HG02840 (cell line): Measurements from ENCODE around the gene GPD2.

Source experiments
- ATAC-seq: cut with Tn5 transposase; IDR thresholded peaks from one replicate; pipeline ENCODE4 v1.9.1; 2021; ENCODE audit warnings: mild to moderate bottlenecking, moderate library complexity, moderate number of reproducible peaks; ENCODE audit not compliant: unreplicated experiment, low FRiP score

GPD2 gene

DNA sequence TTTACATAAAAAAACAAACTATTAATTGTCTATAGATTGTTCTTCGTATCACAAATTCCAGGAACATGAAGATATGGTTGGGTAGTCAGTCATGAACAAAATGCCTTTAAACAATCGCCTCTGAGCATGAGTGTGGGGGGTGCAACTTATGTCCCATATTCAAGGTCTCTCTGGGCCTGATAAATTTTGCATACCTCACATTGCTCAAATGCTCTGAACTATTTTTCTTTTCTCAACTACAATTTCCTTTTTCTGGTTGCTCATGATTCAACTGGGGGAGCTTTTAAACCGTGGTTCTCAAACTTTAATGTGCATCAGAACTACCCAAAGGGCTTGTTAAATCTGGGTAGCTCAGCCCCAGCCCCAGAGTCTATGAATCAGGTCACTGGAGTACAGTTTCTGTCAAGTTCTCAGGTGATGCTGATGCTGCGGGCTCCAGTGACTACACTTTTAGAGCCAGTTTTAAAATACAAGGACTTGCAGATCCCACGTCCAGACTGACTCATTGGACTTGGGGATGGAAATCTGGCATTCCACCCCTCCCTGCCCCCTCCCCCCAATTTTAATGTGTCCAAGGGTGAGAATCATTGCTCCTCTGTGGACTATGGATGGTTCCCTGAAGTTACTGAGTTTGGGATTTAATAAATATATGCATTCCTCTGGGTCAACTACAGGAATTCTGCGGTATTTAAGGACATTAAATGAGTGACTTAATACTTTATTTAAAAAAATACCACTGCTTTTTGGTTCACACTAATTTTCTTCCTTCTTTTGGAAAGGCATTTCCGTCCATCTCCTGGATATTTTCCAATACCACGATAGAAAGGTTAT lies 1.5 kb upstream of the GPD2 start:
- no peak for ATAC-seq

DNA sequence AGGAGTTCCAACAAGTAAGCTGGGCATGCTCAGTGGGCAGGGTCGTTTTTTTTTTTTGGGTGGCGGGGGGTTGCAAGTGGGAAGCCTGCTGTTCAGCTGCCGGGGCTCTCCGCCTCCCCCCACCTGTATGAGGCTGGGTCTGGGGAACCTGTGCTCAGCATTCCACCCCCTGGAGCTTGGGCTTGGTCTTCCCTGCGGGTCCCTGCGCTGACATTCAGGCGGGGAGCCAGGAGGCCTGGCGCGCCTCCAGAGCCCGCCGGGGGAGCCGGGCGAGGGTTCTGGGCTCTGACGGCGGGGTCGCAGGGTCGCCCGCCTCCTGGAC lies 822 bp upstream of the GPD2 start:
- peak; percentile 1 for ATAC-seq

GRCh38 chr2:156436497-156437085 lies 412 bp downstream of the GPD2 start:
- ATAC-seq: peak; percentile 48

- ATAC-seq: peak; percentile 13
Measured at GRCh38 chr2:156437272-156437930, 1.2 kb downstream of the GPD2 start.

DNA sequence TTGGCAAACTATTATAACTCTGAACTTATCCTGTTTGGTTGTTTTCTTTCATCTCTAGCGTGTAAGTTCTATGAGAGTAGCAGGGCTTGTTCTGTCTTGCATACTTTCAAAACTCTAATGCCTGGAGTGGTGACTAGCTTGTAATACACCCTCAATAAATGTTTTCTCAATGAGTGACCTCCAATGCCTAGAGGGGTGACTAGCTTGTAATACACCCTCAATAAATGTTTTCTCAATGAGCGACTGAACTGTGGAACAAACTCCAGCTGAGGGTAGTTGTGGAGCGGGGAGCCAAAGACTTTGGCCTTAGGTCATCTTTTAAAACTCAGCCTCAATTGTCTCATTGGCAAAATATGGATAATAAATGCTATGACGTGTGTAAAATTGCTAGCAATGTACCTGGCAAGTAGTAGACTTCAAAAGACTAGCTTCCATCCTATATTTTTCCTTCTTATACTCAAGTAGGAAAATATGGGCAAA lies 1.8 kb downstream of the GPD2 start:
- ATAC-seq: no peak

DNA sequence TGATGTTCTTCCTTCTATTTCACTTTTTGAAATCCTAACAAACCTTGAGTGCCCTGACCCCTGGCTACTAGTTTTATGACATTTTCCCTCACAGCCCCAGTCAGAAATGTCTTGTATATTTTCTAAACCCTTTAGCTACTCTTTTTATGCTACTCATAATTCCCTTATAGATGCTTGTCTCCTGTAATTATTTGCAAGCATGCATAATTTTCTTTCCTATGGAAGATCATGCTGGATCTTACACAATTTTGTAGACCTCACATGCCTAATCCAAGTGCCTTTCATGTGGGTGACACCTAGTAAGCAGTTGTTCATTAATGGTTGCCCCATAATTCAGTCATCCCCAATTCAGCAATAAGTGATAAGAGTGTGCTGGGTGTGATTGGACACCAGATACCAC lies 6.9 kb downstream of the GPD2 start:
- ATAC-seq: no peak

DNA sequence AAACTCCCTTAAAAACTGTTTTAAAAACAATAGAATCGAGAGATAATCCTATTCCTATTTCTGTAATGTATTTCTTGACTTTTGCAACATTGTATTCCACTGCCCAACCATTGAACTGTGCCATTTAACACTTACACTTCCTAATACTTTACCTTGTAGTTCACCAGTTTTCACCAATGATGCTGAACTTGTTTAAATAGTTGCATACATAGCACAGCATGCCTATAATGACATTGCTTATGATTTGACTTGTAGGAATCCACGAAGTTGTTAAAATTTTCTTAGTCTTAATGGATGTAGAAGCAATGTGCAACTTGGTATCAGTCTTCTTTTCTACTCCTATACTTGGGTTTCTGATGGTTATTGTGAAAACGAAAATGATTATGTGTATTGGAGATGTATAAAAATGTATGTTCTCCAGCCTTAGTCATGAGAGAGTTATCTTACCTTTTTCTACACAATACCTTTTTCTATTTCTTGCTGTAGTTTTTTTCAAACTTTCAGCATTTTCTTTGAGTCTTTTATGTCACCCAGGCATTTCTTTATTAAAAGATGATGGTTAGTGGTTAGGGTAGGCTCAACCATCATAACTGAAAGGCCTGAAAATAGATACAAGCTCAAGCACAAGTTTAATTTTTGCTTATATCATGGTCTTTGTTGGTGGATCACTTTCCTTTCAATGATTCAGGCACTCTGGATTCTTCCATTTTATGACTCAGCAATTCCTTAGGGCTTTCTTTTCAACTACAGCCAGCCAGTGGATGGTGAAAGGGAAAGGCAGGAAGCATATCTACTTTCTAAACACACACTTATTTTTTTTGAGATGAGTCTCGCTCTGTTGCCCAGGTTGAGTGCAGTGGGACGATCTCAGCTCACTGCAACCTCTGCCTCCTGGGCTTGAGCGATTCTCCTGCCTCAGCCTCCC lies 9.4 kb downstream of the GPD2 start:
- ATAC-seq: no peak

GRCh38 chr2:156447761-156448160 lies 11.6 kb downstream of the GPD2 start:
- no peak for ATAC-seq

- no peak for ATAC-seq
Measured at GRCh38 chr2:156448766-156449165, 12.6 kb downstream of the GPD2 start.

DNA sequence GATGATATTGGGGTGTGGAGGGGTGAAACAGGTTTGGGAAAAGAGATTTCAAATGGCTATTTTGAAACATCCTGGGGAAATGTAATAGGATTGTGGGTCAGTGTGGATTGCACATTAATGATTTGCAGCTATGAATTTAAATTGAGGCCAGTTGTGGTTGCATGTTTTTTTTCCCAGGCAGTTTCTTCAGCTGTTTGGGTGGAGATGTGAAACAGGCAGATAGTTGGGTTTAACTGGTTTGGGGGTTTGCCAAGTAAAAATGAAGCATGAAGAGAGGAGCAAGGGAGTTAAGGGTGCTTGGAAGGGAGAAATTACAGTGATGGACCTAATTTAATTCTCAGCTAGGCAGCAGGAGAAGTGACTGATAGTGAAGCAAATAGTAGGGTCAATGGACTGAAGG lies 16.8 kb downstream of the GPD2 start:
- ATAC-seq: no peak

- ATAC-seq: no peak
Measured at GRCh38 chr2:156455361-156455975, 19.3 kb downstream of the GPD2 start.

- ATAC-seq: no peak
Measured at GRCh38 chr2:156456616-156457015, 20.4 kb downstream of the GPD2 start.

DNA sequence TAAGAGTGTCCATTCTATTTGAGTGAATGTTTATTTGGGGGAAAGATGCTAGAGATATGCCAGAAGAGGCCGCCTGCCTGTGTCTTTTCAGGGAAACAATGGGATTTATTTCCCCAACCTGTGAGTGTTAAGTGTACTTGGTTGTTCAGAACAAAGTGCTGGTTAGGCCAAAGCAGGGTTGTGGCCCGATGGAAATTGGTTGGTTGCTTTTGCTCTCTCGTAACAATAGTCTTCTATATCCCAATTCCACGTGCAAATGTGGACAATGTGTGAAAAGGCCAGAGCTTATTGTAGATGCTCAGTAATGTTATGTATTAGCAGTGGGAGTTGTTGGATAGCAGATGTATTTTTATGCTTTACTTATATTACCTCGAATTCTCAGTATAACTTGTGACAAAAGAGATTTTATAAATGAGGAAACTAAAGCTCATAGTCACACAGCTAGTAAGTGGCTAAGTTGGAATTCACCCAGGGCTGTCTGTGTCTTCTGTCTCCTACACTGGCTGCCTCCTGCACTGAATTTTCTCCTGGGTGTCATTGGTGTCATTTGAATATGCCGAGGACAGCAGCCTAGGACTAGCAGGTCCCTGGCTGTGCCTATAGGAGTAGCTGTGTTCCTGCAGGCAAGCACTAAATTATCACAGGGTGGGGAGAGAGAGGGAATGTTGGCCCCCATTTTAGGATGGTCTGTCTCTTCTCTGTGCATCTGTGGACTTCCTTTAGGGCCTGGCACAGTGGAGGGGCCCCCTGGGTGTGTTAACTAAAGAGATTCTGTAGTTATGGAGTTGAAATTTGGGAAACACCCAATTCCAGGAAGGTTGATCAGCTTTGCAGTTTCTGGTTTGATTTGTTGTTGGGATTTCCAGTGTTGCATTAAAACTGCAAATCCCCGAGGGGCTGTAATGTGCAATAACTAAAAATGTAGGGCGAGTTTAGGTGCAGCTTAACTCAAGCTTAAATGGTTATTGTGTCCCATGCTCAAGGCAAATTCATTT lies 21.6 kb downstream of the GPD2 start:
- no peak for ATAC-seq

GRCh38 chr2:156459720-156460119 lies 23.5 kb downstream of the GPD2 start:
- ATAC-seq: no peak

- no peak for ATAC-seq
Measured at GRCh38 chr2:156464106-156464505, 27.9 kb downstream of the GPD2 start.

DNA sequence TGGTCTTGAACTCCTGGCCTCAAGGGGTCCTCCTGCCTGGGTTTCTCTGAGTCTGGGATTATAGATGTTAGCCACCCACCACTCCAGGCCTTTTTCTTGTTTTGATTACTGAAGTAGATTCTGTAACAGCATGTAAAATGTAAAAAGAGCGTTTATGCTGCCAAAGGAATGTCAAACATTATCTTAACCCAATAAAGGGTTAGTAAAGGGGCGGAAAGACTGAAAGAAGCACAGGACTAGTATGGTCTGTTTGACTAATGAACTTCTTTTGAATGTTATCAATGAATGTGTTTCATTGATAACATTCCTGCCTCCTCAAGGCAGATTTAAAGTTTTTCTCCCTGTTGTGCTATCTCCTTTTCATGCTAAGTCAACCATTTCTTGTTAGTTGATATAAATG lies 29.4 kb downstream of the GPD2 start:
- ATAC-seq: no peak

GRCh38 chr2:156466739-156467405 lies 30.7 kb downstream of the GPD2 start:
- no peak for ATAC-seq

- no peak for ATAC-seq
Measured at GRCh38 chr2:156470975-156471583, 34.9 kb downstream of the GPD2 start.
